Measurements from ENCODE around the gene PLA2G6.

The PLA2G6 gene

DNA sequence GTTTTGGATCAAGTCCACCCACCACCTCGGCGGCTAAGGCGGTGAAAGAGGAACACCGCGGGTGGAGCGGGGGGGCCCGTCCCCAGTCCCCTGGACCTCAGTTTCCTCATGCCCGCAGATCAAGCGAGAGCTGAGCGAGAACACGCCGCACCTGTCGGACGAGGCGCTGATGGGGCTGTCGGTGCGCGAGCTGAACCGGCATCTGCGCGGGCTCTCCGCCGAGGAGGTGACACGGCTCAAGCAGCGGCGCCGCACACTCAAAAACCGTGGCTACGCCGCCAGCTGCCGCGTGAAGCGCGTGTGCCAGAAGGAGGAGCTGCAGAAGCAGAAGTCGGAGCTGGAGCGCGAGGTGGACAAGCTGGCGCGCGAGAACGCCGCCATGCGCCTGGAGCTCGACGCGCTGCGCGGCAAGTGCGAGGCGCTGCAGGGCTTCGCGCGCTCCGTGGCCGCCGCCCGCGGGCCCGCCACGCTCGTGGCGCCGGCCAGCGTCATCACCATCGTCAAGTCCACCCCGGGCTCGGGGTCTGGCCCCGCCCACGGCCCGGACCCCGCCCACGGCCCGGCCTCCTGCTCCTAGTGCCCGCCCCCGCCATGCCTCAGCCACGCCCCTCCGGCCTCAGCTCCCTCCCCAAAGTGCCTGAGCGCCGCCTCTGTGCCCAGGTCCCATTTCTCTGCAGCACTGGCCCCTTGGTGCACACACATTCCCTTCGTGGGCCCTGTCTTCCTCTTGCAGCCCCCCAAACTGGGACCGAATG is 32.8 kb upstream of the PLA2G6 start:
- DNase-seq (ENCODE audit: low read depth): peak; percentile 60

DNA sequence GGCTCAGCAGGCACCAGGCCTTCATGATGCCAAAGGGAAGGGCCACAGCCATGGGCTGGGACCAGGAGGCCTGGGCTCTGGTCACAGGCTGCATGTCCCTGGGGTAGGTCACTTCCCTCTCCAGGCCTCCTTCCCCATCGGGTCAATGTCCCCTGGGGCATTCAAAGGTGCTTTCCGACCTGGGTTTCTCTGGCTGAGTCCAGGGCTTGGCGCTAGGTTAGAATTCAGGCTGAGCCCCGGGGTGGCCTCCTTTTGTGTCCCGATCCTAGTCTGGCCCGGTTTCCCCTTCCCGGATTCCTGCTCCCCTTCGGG is 32.3 kb upstream of the PLA2G6 start:
- DNase-seq (ENCODE audit: low read depth): no peak

DNA sequence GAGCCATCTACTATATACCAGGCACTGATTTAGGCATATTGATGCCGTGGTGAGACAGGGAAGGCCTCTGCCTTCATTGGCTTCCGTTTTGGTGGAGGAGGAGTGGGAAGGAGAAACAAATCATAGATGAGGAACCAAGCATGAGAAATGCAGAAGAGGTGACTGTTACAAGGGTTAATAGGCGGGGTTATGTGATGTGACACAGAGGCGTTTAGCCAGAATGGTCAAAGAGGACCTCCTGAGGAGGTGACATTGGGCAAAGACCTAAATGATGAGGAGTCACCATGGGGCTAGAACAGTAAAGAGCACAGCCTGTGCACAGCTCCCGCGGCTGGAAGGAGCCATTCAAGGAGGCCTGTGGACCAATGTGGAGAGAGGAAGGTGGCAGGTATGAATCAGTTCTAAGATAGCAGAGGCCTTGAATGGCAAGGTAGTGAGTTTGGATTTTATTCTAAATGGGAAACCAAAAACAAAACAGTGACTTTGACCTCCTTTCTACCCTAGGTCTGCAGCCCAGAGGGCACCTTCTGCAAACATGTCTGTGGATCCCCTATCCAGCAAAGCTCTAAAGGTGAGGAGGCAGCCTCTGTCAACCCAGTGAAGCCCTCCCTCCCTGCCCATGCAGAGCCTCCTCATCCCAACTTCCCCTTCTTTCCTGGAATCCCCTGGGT is 31.8 kb upstream of the PLA2G6 start:
- DNase-seq (ENCODE audit: low read depth): no peak

DNA sequence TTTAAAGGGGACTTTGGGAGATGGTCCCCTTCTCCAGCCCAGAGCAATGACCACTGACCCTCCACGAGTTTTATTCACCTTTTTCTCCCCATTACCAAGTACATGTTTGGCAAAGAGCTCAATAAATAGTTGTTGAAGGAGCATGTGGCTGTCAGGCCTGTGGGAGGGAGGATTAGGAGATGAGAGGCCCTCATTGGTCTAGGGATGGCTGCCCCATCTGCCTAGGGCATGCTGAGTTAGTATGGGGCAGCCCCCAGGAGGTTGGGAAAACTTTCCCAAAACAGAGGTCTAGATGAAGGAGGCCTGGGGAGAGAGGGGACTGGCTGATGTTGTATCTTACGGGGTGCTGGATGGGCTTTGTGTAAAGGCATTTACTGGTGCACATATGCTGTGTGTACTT is 30.8 kb upstream of the PLA2G6 start:
- DNase-seq (ENCODE audit: low read depth): no peak

DNA sequence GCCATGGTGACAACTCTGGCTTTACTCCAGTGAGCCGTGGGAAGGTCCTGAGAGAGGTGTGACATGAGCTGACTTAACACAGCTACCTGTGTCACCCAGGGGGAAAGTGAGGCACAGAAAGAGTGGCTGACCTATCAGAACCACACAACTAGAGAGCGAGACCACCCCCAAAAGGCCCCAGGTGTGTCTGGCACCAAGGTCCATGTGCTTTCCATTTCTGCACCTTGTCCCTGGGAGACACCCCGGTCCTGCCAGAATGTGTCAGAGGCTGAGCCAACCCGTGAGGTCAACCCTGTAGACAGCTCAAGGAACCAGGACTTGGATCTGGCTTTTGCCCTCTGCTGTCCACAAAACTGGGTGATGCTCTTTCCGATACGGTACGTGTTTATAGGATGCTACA is 29.9 kb upstream of the PLA2G6 start:
- no peak for DNase-seq (ENCODE audit: low read depth)

DNA sequence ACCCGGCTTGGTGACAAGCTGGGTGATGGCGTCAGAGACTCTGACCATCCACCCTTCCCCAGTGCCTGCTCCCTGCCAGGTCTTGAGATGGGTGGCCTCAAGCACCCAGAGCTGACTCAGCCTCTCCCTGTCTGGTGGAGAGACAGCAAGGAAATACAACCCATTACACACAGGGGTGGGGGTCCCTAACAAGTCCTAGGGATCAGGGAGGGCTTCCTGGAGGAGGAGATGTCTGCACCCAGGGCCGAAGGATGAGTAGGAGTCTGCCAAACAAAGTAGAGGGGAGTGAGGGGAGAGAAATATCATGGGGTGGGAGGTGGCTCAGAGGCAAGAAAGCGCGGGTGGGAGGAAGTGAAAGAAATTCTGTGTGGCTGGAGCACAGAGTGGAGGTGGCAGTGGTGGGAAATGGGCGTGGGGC is 26.9 kb upstream of the PLA2G6 start:
- no peak for DNase-seq (ENCODE audit: low read depth)

DNA sequence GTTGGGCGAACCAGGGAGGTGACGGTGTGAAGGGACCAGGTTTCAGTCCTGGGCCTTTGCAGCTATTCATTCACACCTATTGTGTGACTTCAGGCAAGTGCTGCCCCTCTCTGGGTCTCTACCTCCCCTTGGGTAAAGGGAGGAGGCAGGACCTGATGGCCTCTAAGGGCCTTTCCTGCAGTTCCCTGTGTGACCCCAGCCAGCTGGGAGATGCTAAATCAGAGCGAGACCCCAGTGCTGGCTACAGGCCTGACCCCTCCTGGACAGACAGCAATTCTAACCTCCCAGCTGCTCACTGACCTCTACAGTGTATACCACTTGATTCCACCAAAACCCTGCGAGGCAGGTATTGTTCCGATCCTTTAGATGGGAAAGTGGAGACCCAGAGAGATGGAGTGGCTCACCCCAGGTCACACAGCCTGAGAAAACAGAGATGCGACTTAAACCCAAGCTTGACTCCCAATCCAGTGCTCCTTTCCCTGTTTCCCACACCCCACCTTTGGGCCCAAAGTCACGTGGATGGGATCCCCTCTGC is 26.3 kb upstream of the PLA2G6 start:
- no peak for DNase-seq (ENCODE audit: low read depth)

DNA sequence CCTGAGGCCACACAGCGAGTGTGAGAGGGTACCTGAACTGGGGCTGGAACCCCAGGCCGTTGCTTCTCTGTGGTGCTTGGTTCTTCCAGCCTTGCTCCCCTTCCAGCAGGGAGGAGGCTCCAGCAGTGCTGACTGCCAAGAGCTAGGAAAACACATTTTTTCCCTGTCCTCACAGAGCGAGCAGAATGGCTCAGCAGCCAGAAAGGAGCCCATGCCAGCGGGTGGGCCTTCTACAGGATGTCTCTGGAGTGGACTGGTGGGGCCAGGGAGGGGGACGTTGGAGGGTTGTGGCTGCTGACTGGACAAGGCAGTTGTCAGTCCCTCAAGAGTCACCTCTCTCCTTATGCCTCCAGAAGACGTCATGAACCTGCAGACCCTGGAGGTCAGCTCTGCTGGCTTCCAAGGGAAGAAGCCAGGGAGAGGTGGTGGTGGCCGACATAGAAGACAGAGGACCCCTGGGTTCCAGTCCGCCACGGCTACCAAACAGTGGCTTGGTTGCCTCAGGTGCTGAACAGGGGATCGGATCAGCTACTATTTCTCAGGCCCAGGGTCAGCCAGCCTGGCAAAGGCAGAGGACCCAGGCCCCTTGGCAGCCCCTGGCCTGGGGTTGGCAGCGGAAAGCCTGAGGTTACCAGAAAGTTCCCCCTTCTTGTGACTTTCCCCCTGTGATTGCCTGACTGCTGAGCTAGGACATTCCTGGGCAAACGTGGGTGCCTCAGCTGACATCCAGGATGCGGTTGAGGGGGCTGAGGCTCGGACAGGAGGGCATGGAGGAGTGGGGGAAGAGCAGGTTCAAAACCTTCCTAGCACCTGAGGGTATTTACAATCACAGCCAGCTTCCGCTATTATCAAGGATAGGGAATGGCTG is 23.9 kb upstream of the PLA2G6 start:
- no peak for DNase-seq (ENCODE audit: low read depth)

DNA sequence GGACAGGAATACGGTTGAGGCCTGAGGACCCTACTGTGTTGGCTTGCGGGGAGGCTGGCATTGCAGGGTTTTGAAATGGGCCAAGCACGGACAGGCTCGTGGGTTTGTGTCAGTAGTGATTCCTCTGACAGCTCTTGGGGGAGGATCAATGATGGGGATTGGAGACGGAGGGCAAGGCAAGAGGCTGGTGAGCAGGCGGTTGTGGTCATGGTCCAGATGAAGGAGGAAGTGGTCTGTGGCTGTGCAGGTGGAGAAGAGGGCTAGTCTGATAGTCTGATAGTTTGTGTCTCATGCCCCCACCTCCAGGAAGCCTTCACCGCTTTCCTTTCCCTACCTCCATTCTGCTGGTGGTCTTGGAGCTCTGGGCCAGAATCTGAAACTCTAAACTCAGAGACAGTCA is 23.2 kb upstream of the PLA2G6 start:
- DNase-seq (ENCODE audit: low read depth): no peak

DNA sequence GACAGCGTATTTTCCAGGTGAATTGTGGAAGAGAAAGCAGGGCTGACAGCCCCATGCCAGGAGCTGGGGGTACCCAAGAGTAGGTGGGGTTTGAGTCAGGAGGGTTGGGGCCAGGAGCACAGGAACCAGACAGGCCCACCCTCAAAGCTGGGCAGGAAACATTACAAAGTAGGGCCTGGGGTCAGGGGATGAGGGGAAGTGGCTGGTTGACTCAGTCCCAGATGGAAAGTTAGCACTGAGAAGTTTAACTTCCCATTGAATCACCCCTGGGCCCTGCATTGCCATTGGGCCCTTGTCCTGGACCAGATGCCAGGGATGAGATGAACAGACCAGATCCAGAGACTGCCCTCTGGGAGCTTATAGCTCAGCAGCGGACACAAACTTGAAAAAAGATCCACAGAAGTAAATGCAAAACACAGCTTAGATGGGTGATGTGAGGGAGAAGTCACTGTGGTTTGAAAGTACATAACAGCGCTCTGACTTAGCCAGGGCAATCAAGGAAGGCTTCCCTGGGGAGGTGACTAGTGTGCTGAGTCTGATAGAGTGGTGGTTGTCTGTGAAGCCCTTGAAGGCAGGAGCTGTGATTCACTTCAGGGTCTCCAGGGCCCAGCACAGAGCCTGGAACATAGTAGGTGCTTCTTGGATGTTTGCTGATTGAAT is 22.4 kb upstream of the PLA2G6 start:
- no peak for DNase-seq (ENCODE audit: low read depth)

DNA sequence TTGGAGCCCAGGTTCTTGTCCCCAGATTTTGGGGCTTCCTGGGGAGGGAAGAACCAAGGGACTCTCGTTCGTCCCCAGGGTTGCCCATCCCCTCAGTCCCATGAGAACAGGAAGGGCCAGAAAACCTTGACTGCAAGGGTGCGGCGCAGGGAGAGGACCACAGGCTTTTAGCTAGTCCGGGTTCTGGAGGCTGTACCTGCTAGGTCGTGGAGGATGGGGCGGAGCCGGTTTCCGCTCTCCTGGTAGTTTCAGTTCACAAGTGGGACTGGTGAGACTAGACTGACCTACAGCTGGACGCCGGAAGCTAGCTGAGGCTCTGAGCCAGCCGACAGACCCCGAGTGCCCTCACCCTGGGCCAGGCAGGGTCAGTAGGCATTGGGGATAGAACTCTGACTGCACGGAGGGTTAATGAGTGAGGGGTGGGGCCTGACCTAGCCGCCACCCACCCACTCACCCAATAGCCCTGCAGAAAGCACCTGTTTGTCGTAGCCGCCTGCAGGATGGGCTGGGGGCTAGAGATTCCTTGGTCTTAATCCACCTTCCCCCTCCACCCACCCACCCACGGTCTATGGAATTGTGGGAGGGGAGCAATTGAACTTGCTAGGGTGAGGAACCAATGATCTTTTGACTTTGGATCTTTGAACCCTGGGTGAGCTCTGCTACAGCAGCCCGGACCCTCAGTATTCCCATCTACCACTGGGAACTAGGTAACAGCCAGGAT is 21.6 kb upstream of the PLA2G6 start:
- DNase-seq (ENCODE audit: low read depth): no peak

DNA sequence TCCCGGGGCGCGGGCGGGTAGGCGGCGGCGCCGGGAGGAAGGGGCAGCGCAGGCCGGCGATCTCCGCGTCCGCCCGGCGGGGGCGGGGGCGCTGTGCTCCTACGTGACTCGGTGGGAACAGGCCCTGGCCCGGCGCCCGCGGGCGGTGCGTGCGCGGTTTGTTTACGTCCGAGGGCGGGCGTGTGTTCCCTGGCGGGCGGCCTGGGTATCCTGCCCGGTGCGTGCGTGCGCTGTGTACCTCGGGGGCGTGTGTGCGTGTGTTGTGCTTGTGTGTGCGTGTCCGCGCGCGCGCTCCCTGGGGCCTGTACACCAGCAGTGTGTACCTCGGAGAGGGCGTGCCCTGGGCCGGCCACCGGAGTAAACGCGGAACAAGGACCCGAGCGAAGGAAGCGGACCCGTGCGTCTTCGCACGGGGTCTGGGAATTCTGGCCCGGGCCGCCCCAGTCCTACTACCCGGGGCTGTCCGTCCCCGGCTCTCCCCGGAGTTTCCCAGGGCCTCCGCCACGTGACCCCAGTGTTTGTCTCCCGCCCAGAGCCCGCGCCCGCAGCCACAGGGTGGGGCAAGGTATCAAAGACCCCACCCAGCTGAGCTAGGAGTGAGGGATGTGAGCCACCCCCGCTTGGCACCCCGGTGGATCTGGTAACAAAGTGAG is 20.9 kb upstream of the PLA2G6 start:
- DNase-seq (ENCODE audit: low read depth): peak; percentile 47

DNA sequence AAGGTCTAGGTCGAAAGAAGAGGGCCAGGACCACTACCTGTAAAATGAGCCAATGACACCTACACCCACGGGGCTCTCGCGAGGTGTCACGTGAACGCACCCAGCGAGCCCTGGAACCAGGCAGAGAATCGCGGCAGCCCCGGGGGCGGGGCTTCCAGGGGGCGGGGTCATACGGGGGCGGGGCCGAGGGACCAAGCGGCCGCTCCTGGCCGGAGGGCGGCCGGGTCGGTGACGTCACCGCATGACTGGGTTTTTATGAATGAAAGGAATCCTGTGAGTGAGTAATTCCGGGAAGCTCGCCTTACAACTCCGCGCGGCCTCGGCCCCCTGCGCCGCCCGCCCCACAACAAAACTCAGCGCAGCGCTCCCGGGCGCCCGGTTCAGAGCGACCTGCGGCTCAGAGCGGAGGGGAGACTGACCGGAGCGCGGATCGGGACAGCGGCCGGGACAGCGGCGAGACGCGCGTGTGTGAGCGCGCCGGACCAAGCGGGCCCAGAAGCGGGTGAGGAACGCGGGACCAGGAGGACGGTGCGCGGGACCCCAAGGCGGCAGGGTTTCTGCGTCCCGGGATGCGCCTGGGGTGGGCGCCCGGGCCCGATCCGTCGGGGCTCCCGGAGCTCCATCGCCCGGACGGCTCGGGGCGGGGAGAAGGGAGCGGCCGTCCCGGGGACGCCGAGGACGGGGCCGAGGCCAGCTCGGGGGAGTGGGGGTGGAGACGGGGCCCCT is 20.2 kb upstream of the PLA2G6 start, which contains the start of gene MAFF:
Gene MAFF, plus strand, starts transcription at position 284 of the 726 bp plus-strand sequence. CDS start 11,860 bp downstream, outside the sequence.
- DNase-seq (ENCODE audit: low read depth): peak; percentile 79

DNA sequence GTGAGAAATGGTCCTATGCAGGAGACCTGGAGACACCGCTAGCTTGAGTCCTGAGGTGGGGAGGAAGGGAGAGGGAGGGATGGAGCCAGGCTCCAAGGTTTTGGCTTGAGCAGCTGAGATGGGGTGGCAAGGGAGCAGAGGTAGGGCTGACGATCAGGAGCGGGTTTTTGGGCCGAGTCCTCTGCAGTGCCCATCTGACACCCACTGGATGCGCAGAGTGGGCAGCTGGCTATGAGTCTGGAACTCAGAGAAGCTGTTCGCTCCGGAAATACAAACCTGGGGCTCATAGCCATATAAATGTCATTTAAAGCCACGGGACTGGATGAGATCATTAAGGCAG is 19.7 kb upstream of the PLA2G6 start:
- DNase-seq (ENCODE audit: low read depth): no peak

DNA sequence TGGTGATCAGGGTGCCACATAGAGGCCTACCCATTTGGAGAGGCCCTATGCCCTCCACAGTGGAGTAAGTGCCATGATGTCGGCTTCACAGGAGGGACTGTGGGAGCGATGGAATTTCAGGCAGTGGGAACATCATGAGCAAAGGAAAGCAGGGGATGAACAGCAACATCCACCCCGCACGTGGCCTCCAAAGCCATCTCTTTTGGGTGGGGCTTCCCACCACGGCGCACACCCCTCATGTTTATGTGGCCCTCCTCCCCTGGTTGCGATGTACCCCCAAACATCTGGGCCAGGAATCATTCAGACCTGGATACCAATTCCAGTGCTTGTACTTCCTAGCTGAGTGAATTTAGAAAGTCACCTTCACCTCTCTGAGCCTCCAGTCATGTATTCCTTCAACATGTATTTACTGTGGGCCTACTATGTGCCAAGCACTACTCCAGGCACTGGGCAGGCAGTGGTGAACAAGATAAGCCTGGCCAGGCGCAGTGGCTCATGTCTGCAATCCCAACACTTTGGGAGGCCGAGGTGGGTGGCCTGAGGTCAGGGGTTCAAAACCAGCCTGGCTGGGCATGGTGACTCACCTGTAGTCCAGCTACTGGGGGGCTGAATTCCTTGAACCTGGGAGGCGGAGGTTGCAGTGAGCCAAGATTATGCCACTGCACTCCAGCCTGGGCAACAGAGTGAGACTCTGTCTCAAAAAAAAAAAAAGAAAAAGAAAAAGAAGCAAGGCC is 18.4 kb upstream of the PLA2G6 start:
- no peak for DNase-seq (ENCODE audit: low read depth)

DNA sequence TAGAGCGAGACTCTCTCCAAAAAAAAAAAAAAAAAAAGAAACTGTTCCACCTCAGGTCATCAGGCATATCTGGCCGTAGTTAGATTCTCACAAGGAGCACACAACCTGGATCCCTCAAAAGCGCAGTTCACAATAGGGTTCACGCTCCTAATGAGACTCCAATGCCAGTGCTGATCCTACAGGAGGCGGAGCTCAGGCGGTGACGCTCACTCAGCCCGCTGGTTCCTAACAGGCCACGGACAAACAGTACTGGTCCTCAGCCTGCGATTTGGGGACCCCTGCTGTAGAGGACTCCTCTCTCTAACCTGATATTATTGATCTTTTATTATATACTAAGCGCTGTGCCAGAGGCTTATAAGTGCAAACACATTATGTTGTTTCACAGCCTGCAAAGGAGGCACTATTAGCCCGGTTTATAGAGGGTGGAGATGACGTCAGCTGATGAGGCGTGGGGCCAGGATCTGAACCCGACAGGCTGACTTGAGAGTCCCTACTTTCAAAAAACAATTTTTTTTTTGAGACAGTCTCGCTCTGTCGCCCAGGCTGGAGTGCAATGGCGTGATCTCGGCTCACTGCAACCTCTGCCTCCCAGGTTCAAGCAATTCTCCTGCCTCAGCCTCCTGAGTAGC is 15.3 kb upstream of the PLA2G6 start:
- no peak for DNase-seq (ENCODE audit: low read depth)

DNA sequence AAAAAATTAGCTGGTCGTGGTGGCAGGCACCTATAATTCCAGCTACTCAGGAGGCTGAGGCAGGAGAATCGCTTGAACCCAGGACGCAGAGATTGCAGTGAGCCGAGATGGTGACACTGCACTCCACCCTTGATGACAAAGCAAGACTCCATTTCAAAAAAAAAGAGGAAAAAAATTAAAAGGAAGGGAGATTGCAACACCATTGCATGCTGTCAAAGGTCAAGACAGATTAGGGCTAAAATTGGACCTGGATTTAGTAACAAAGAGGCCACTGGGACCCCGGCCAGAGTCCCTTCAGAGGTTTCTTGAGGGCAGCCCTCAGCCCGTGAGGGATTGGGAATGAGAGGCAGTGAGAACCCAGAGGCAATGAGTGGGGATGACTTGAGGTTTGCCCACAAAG is 11.9 kb upstream of the PLA2G6 start:
- no peak for DNase-seq (ENCODE audit: low read depth)

DNA sequence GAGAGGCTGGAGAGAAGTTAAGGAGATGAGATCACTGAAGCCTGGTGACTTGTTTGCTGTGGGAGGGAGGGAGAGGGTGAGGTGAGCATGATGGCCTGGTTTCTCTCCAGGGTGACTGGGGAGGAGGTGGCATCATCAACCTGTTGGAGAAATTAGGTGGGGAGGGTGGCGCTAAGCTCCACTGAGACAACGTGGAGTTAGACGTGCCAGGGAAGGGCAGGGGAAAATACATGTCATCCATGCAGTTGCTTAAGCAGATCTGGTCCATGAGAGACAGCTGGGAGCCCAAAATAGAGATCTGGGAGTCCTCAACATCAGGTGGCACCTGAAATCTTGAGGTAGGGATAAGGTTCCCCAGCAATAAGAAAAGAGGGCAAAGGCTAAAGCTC is 10.8 kb upstream of the PLA2G6 start:
- DNase-seq (ENCODE audit: low read depth): no peak
